Measurements from ENCODE around the gene DNALI1.

- TF ChIP-seq SP1 (IDR thresholded peaks at IDR 0.05) (no peak), FOXK2 (IDR thresholded peaks at IDR 0.05) (no peak), ZNF384 (IDR thresholded peaks at IDR 0.05) (no peak), ARNT (IDR thresholded peaks at IDR 0.05) (no peak), BHLHE40 (IDR thresholded peaks at IDR 0.05; ENCODE audit: borderline replicate concordance) (no peak), LEF1 (IDR thresholded peaks at IDR 0.05; ENCODE audit: borderline replicate concordance) (no peak), FOXM1 (IDR thresholded peaks at IDR 0.05; ENCODE audit: borderline replicate concordance) (no peak), FOXA1 (IDR thresholded peaks at IDR 0.05) (no peak), NFRKB (IDR thresholded peaks at IDR 0.05) (no peak), ELF4 (IDR thresholded peaks at IDR 0.05) (no peak), SUZ12 (IDR thresholded peaks at IDR 0.05) (no peak)
Observed at GRCh38 chr1:37588939-37589338, 32.2 kb downstream of the DNALI1 start.

All from HEK293T (cell line).